Progenitor cell of endocrine pancreas (in vitro differentiated cells): ENCODE data around the gene RITA1. TPM values are rescaled to one million over a fixed set of nuclear protein-coding genes. Genes with fewer than 3 reads are reported as not detected.

Experiments used
- DNase-seq: peaks from one replicate; pipeline ENCODE4 v3.0.0; 2021; ENCODE audit warnings: low spot score; ENCODE audit not compliant: unreplicated experiment
- H3K27ac Mint-ChIP-seq: 2 replicates; pipeline ENCODE4 v1.8.0; 2021; ENCODE audit warnings: mild to moderate bottlenecking, moderate library complexity, mixed read lengths
- H3K27me3 Mint-ChIP-seq: 2 replicates; pipeline ENCODE4 v1.8.0; 2021; ENCODE audit warnings: mixed read lengths
- H3K36me3 Mint-ChIP-seq: 2 replicates; pipeline ENCODE4 v1.8.0; 2022; ENCODE audit warnings: mixed read lengths; ENCODE audit not compliant: insufficient read depth
- H3K4me1 Mint-ChIP-seq: 2 replicates; pipeline ENCODE4 v1.8.0; 2021; ENCODE audit warnings: low read depth, mixed read lengths
- H3K4me3 Mint-ChIP-seq: 2 replicates; pipeline ENCODE4 v1.8.0; 2021; ENCODE audit warnings: low read depth, mild to moderate bottlenecking, moderate library complexity, mixed read lengths
- H3K9me3 Mint-ChIP-seq: 2 replicates; pipeline ENCODE4 v1.8.0; 2021; ENCODE audit warnings: low read depth, mixed read lengths
- total RNA-seq: library from RNA; stranded (reverse); gene quantifications from 2 replicates; pipeline ENCODE4 v1.2.1, GENCODE V29; 2021
- TF ChIP-seq, protein P1 (sequence below): fragments of 200-600 bp; sonication (generic); IDR thresholded peaks from one replicate; pipeline ENCODE4 v1.5.0; 2021; ENCODE audit warnings: antibody characterized with exemption, mild to moderate bottlenecking; ENCODE audit not compliant: unreplicated experiment

RITA1 gene
- total RNA-seq, 1 donor from 2014 or later: 16.2 TPM

DNA sequence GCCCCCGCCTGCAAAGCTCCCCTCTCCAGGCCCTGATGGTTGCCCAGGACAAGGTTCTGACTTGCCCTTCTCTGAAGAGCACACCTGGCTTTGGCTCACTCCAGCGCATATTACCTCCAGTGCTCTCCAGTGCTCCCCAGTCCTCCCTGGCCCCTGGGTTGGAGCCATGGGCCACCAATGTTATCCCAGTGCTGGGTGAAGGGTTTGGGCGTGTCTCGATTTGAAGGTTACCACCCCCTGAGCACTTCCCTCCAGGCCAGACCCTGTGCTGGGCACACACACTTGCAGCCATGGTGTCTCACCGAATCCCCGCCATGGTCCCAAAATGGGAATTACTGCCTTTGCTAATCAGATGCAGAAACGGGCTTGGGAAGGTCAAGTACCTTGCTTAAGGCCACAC is 11.1 kb downstream of the RITA1 start:
- no peak overlapping the region for H3K27ac Mint-ChIP-seq
- peaks cover 3% of the 10 kb centered on the region for H3K36me3 Mint-ChIP-seq
- H3K27me3 Mint-ChIP-seq: no peaks in the 10 kb centered on the region
- no peaks in the 10 kb centered on the region for H3K9me3 Mint-ChIP-seq
- no peak overlapping the region for H3K4me3 Mint-ChIP-seq
- no peak for DNase-seq
- TF ChIP-seq, protein P1, sequence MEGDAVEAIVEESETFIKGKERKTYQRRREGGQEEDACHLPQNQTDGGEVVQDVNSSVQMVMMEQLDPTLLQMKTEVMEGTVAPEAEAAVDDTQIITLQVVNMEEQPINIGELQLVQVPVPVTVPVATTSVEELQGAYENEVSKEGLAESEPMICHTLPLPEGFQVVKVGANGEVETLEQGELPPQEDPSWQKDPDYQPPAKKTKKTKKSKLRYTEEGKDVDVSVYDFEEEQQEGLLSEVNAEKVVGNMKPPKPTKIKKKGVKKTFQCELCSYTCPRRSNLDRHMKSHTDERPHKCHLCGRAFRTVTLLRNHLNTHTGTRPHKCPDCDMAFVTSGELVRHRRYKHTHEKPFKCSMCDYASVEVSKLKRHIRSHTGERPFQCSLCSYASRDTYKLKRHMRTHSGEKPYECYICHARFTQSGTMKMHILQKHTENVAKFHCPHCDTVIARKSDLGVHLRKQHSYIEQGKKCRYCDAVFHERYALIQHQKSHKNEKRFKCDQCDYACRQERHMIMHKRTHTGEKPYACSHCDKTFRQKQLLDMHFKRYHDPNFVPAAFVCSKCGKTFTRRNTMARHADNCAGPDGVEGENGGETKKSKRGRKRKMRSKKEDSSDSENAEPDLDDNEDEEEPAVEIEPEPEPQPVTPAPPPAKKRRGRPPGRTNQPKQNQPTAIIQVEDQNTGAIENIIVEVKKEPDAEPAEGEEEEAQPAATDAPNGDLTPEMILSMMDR: no peak
- no peaks in the 10 kb centered on the region for H3K4me1 Mint-ChIP-seq

DNA sequence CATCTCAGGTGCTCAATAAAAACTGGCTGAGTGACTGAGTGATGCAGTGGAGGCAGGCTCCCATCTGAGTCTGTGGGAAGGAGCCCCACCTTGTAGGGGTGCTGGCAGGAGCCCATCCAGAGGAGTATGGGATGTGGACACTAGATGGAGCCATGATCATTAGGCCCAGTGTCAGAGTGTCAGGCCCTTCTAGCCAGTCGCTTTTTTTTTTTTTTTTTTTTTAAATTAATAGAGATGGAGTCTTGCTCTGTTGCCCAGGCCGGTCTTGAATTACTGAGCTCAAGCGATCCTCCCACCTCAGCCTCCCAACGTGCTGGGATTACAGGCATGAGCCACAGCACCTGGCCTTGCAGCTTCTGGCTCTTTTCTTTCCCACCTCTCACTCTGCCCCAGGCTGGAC is 11.5 kb downstream of the RITA1 start:
- TF ChIP-seq, protein P1: peak; percentile 60
- no peaks in the 10 kb centered on the region for H3K4me1 Mint-ChIP-seq
- DNase-seq: no peak
- peaks cover 3% of the 10 kb centered on the region for H3K36me3 Mint-ChIP-seq
- no peaks in the 10 kb centered on the region for H3K9me3 Mint-ChIP-seq
- no peak overlapping the region for H3K4me3 Mint-ChIP-seq
- H3K27ac Mint-ChIP-seq: no peak overlapping the region
- H3K27me3 Mint-ChIP-seq: no peaks in the 10 kb centered on the region

DNA sequence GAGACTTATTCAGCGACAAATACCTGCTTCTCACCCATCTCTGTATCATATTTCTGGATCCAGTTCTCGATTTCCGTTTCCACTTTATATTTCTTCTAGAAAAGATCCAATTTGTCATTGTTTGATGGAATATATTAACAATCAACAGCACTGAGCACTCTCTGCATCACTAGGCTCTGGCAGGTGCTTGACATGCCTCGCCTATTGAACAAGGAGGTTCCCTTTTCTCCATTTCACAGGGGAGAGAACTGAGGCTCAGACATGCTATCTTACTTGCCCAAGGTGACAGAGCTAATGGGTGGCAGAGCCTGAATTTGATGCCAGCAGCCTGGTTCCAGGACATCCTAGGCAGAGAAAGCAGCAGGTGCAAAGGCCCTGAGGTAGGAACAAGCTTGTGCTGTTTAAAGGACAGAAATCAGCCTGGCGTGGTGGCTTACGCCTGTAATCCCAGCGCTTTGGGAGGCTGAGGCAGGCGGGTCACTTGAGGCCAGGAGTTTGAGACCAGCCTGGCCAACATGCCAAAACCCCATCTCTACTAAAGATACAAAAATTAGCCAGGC is 12.1 kb downstream of the RITA1 start:
- Mint-ChIP-seq H3K9me3 (no peaks in the 10 kb centered on the region), H3K27me3 (no peaks in the 10 kb centered on the region), H3K27ac (no peak overlapping the region), H3K4me3 (no peak overlapping the region), H3K4me1 (no peaks in the 10 kb centered on the region), H3K36me3 (peaks cover 3% of the 10 kb centered on the region)
- DNase-seq: no peak
- TF ChIP-seq, protein P1: no peak

DNA sequence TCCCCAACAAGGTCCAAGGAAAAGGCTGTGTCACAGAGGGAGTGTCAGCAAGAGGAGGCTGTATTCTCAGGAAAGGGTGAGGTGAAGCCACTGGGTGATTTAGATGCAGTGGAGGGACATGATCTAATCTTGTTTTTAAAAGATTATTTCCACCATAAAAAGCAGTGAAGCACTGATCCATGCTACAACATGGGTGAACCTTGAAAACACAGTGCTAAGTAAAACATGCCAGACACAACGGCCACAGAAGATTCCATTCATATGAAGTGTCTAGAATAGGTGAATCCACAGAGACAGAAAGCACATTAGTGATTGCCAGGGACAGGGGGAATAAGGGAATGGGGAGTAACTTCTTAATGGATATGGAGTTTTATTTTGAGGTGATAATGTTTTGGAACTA is 12.8 kb downstream of the RITA1 start:
- no peaks in the 10 kb centered on the region for H3K27me3 Mint-ChIP-seq
- TF ChIP-seq, protein P1: no peak
- no peaks in the 10 kb centered on the region for H3K9me3 Mint-ChIP-seq
- no peak for DNase-seq
- no peak overlapping the region for H3K27ac Mint-ChIP-seq
- H3K4me3 Mint-ChIP-seq: no peak overlapping the region
- peaks cover 3% of the 10 kb centered on the region for H3K36me3 Mint-ChIP-seq
- H3K4me1 Mint-ChIP-seq: no peaks in the 10 kb centered on the region

DNA sequence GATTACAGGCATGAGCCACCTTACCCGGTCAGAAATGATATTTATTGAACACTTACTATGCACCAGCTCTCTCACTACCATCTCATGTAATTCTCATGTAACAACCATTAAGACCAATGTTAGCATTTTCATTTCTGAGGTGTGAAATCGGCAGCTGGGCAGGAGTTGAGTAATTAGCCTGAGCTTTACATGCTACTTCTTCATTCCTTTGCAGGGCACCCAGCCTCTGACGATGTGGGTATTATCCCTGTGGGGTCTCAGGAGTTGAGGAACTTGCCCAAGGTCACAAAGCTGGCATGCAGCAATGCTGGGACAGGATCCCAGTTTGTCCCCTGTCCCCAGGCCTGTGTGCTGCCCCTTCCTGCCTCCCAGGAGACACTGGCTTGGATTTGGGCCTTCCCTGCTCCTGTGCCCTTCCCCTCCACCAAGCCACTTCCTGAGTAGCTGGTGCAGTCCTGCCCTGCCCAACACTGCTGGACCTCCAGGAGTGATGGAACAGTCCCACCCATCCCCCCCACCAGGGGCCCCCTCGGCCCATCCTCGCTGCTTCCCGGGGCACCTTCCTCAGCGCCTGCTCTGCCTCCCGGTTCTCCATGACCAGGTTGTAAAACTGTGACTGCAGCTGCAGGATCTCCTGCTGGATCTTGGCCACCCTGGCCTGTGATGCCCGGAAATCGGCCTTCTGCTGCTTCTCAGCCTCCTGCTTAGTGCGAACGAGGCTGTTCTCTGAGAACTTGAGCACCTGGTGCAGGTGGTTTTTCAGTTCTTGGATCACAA is 14.7 kb downstream of the RITA1 start:
- Mint-ChIP-seq H3K36me3 (peaks cover 3% of the 10 kb centered on the region), H3K4me1 (no peaks in the 10 kb centered on the region), H3K27me3 (no peaks in the 10 kb centered on the region), H3K9me3 (no peaks in the 10 kb centered on the region), H3K27ac (no peak overlapping the region), H3K4me3 (no peak overlapping the region)
- TF ChIP-seq, protein P1: no peak
- DNase-seq: no peak
